Endothelial cell of umbilical vein (primary cell): Measurements from ENCODE around the gene TGFBR2. TPM values are rescaled to one million over a fixed set of nuclear protein-coding genes. Genes with fewer than 3 reads are reported as not detected.

ENCODE experiments used
- BruUV-seq: library from RNA; stranded (reverse); fragments of 400-500 nt; replicated peaks from 2 replicates; lab custom pipeline; 2021; lab: Mats Ljungman, UMichigan
- CTCF ChIA-PET: fragments of 300-600, 350-600 bp; sonication (Branson Sonifier 250); formaldehyde crosslinking; loops from one replicate; lab custom pipeline; 2021; ENCODE audit warnings: antibody characterized with exemption, inconsistent platforms; lab: Charles Lee
- POLR2A ChIA-PET: fragments of 300-600, 350-600 bp; sonication (Branson Sonifier 250); formaldehyde crosslinking; loops from one replicate; lab custom pipeline; 2021; ENCODE audit warnings: antibody characterized with exemption, inconsistent platforms; lab: Charles Lee
- DNase-seq: peaks from one replicate; pipeline ENCODE4 v3.0.0-alpha.2; 2011; ENCODE audit warnings: low read depth, low spot score
- FAIRE-seq: peaks from 2 replicates; lab custom pipeline; 2011; peaks lifted over from hg19 to GRCh38; lab: Jason Lieb, UNC
- H2AFZ ChIP-seq: 2 replicates; pipeline ENCODE4 v1.6.0; 2012; ENCODE audit warnings: low read depth, low read length, control low read depth, inconsistent platforms
- H3K27ac ChIP-seq: 2 replicates; pipeline ENCODE4 v1.5.1; 2011; ENCODE audit warnings: low read depth, mild to moderate bottlenecking, control low read depth, low read length, moderate library complexity; ENCODE audit not compliant: insufficient read depth
- H3K27me3 ChIP-seq, 2 experiments: 2 replicates each; pipeline versions ENCODE4 v1.6.0 to v1.6.1; 2011; ENCODE audit warnings: low read length in 2 of 2, mixed read lengths in 1 of 2; ENCODE audit not compliant: control insufficient read depth in 2 of 2, insufficient read depth in 2 of 2
- H3K36me3 ChIP-seq, 2 experiments: 2 replicates in 1 of 2; 3 replicates in 1 of 2; pipeline ENCODE4 v1.5.1; 2011; ENCODE audit warnings: low read length in 2 of 2, mild to moderate bottlenecking in 1 of 2, moderate library complexity in 1 of 2; ENCODE audit not compliant: control insufficient read depth in 2 of 2, insufficient read depth in 2 of 2; ENCODE audit errors: extremely low read depth in 1 of 2
- H3K4me1 ChIP-seq: 3 replicates; pipeline ENCODE4 v1.5.1; 2011; ENCODE audit warnings: mild to moderate bottlenecking, low read length; ENCODE audit not compliant: control insufficient read depth, insufficient read depth; ENCODE audit errors: extremely low read depth
- H3K4me2 ChIP-seq: 2 replicates; pipeline ENCODE4 v1.6.1; 2011; ENCODE audit warnings: low read length, control low read depth, mixed read lengths; ENCODE audit not compliant: insufficient read depth
- H3K4me3 ChIP-seq, 3 experiments: fragments of 200-600 bp in 1 of 3; sonication (generic), shearing (Covaris generic) in 1 of 3; replicated peaks in 1 of 3; 2 replicates each; pipeline ENCODE4 v1.5.1; 2011 to 2016; ENCODE audit warnings: control low read depth in 3 of 3, low read length in 3 of 3, mild to moderate bottlenecking in 2 of 3, inconsistent platforms in 1 of 3, low read depth in 1 of 3, moderate library complexity in 1 of 3; ENCODE audit not compliant: insufficient read depth in 1 of 3
- H3K79me2 ChIP-seq: 2 replicates; pipeline ENCODE4 v1.6.0; 2012; ENCODE audit warnings: low read length, inconsistent platforms; ENCODE audit not compliant: control insufficient read depth, insufficient read depth
- H3K9ac ChIP-seq: replicated peaks from 2 replicates; pipeline ENCODE3; 2011; ENCODE audit warnings: low read length, control low read depth; ENCODE audit not compliant: insufficient read depth; ENCODE audit errors: extremely low read depth
- H3K9me1 ChIP-seq: replicated peaks from 3 replicates; pipeline ENCODE4 v1.6.0; 2011; ENCODE audit warnings: mild to moderate bottlenecking, low read length; ENCODE audit not compliant: control insufficient read depth, insufficient read depth; ENCODE audit errors: extremely low read depth
- H3K9me3 ChIP-seq: replicated peaks from 2 replicates; pipeline ENCODE4 v1.5.1; 2012; ENCODE audit warnings: low read length, inconsistent platforms; ENCODE audit not compliant: control insufficient read depth, insufficient read depth
- H4K20me1 ChIP-seq: replicated peaks from 2 replicates; pipeline ENCODE3; 2011; ENCODE audit warnings: mild to moderate bottlenecking, low read length; ENCODE audit not compliant: control insufficient read depth, insufficient read depth; ENCODE audit errors: extremely low read depth
- CTCF ChIP-seq, 2 donors: IDR thresholded peaks; 1 replicate in 1 of 2; 2 replicates in 1 of 2; pipeline ENCODE4 v1.5.1; 2011; ENCODE audit warnings: low read length in 2 of 2, mild to moderate bottlenecking in 2 of 2, moderate library complexity in 2 of 2, control low read depth in 1 of 2, inconsistent platforms in 1 of 2, low read depth in 1 of 2; ENCODE audit not compliant: insufficient read depth in 1 of 2; ENCODE audit errors: extremely low read depth in 1 of 2
- EZH2 ChIP-seq: IDR thresholded peaks from 2 replicates; pipeline ENCODE4 v1.6.1; 2012; ENCODE audit warnings: borderline replicate concordance, low read depth, mild to moderate bottlenecking, moderate library complexity, low read length, inconsistent platforms; ENCODE audit not compliant: severe bottlenecking
- FOS ChIP-seq: IDR thresholded peaks from 2 replicates; pipeline ENCODE4 v1.6.1; 2011; ENCODE audit warnings: mild to moderate bottlenecking, low read length, moderate library complexity, borderline replicate concordance; ENCODE audit not compliant: insufficient read depth
- GATA2 ChIP-seq: IDR thresholded peaks from 2 replicates; pipeline ENCODE4 v1.7.0; 2011; ENCODE audit warnings: low read depth, mild to moderate bottlenecking, moderate library complexity, mixed read lengths, low read length; ENCODE audit not compliant: insufficient read length, insufficient read depth
- JUN ChIP-seq: IDR thresholded peaks from 2 replicates; pipeline ENCODE4 v1.6.1; 2011; ENCODE audit warnings: borderline replicate concordance, low read depth; ENCODE audit not compliant: insufficient read length, insufficient read depth
- MAX ChIP-seq: IDR thresholded peaks from 2 replicates; pipeline ENCODE4 v1.6.1; 2011; ENCODE audit not compliant: insufficient read depth, insufficient read length
- POLR2A ChIP-seq: IDR thresholded peaks from 2 replicates; pipeline ENCODE4 v1.6.1; 2012; ENCODE audit warnings: low read depth, mild to moderate bottlenecking, control low read depth, low read length
- POLR2AphosphoS5 ChIP-seq: IDR thresholded peaks from 2 replicates; pipeline ENCODE4 v1.6.1; 2012; ENCODE audit warnings: low read depth, mild to moderate bottlenecking, control low read depth, low read length, moderate library complexity; ENCODE audit not compliant: insufficient read depth
- dilution Hi-C: fragments of 300-500 bp; cut with MboI; formaldehyde crosslinking; loops from one replicate; pipeline ENCODE4 v1.15.0; 2019; ENCODE audit warnings: low sequenced_read_pairs; ENCODE audit not compliant: extremely low pct_ligation_motif_present
- intact Hi-C: fragments of 100-400 bp; cut with micrococcal nuclease; formaldehyde crosslinking; loops from one replicate; pipeline ENCODE4 v1.10.0; 2022
- polyA plus RNA-seq, 4 experiments: library from polyadenylated mRNA; depleted of rRNA in 3 of 4; stranded (reverse) in 3 of 4; unstranded in 1 of 4; fragments of >200 nt; gene quantifications; 2 replicates each; pipeline versions ENCODE4 v1.2.1 to v1.2.3, GENCODE V29; 2011 to 2012; ENCODE audit warnings: missing spikeins in 1 of 4
- total RNA-seq: library from RNA; stranded (reverse); gene quantifications from 2 replicates; pipeline ENCODE4 v1.2.3, GENCODE V29; 2021

Gene TGFBR2
- total and polyA plus RNA-seq, 2 donors (not counting 3 experiments of a cell fraction or from before 2014, with no cell fraction given): 227 to 250 TPM

- H2AFZ ChIP-seq: no peak overlapping the region
- peak overlapping the region; percentile 49 for H3K4me2 ChIP-seq
- intact Hi-C loops (no loop called here), dilution Hi-C loops (loop anchor here (25.0 kb wide), 1 partner anchor 284 kb away; no protein-coding TSS in a partner anchor)
- H3K9me3 ChIP-seq: no peaks in the 10 kb centered on the region
- no peak for DNase-seq
- CTCF ChIA-PET: no interaction called here
- H3K27me3 ChIP-seq: no peaks in the 10 kb centered on the region
- POLR2A ChIA-PET: interaction anchor here (0.6 kb wide), 1 partner anchor 13 kb away, joined by 3 read pairs; no protein-coding TSS in a partner anchor
- H3K79me2 ChIP-seq: peaks cover 98% of the 10 kb centered on the region
- H4K20me1 ChIP-seq: peaks cover 7% of the 10 kb centered on the region
- H3K9ac ChIP-seq: no peak overlapping the region
- no peak overlapping the region for H3K27ac ChIP-seq
- H3K4me1 ChIP-seq: peaks cover 77% of the 10 kb centered on the region
- no TSS peak for BruUV-seq
- H3K36me3 ChIP-seq: peaks cover 9 to 11% of the 10 kb centered on the region in 2 experiments
- no peaks in the 10 kb centered on the region for H3K9me1 ChIP-seq
- no peak for FAIRE-seq
- TF ChIP-seq MAX: no peak
- TF ChIP-seq EZH2: no peak
- TF ChIP-seq FOS: no peak
- no peak for TF ChIP-seq JUN
- no peak for TF ChIP-seq POLR2A
- TF ChIP-seq POLR2AphosphoS5: no peak
- no peak overlapping the region for H3K4me3 ChIP-seq
Observed at GRCh38 chr3:30621576-30621975, 15.2 kb downstream of the TGFBR2 start.

GRCh38 chr3:30622047-30622545 lies 15.7 kb downstream of the TGFBR2 start:
- peak overlapping the region; percentile 49 for H3K4me2 ChIP-seq
- ChIA-PET POLR2A (no interaction called here), CTCF (interaction anchor here (1.3 to 1.5 kb wide), 3 partner anchors 36 to 579 kb away, joined by 3 to 4 read pairs (median 3); no protein-coding TSS in a partner anchor)
- peak overlapping the region; percentile 42 for H3K27ac ChIP-seq
- dilution Hi-C loops (loop anchor here (25.0 kb wide), 1 partner anchor 285 kb away; no protein-coding TSS in a partner anchor), intact Hi-C loops (loop anchor here (2.0 kb wide), 1 partner anchor 59 kb away; no protein-coding TSS in a partner anchor)
- H3K4me3 ChIP-seq: no peak overlapping the region
- TF ChIP-seq JUN (no peak), POLR2A (no peak), GATA2 (no peak), CTCF (IDR thresholded peaks at IDR 0.05; ENCODE audit: extremely low read depth in 1 of 2, insufficient read depth in 1 of 2, low read depth in 1 of 2, low read length in 2 of 2) (no peak), EZH2 (no peak)
- no TSS peak for BruUV-seq
- peaks cover 11% of the 10 kb centered on the region for H4K20me1 ChIP-seq
- peaks cover 11 to 12% of the 10 kb centered on the region in 2 experiments for H3K36me3 ChIP-seq
- H3K9me1 ChIP-seq: no peaks in the 10 kb centered on the region
- FAIRE-seq (no peak), DNase-seq (no peak)
- no peak overlapping the region for H2AFZ ChIP-seq
- peaks cover 81% of the 10 kb centered on the region for H3K4me1 ChIP-seq
- no peak overlapping the region for H3K9ac ChIP-seq
- peaks cover 98% of the 10 kb centered on the region for H3K79me2 ChIP-seq
- no peaks in the 10 kb centered on the region for H3K27me3 ChIP-seq
- no peaks in the 10 kb centered on the region for H3K9me3 ChIP-seq
